H1 (cell line): ENCODE measurements around the gene CTNNBL1. TPM values are rescaled to one million over a fixed set of nuclear protein-coding genes. Genes with fewer than 3 reads are reported as not detected.

Experiments
- CTCF ChIA-PET: fragments of 300-600 bp; sonication (Branson Sonifier 250); formaldehyde crosslinking; loops from one replicate; lab custom pipeline; 2021; ENCODE audit not compliant: partially characterized antibody; lab: Charles Lee
- POLR2A ChIA-PET: fragments of 300-600 bp; sonication (Branson Sonifier 250); formaldehyde crosslinking; loops from one replicate; lab custom pipeline; 2021; ENCODE audit warnings: inconsistent platforms; ENCODE audit not compliant: partially characterized antibody; lab: Charles Lee
- DNase-seq, 2 experiments: peaks; one replicate each; pipeline versions ENCODE4 v3.0.0 to v3.0.0-alpha.2; 2010 to 2022; ENCODE audit warnings: low spot score in 2 of 2, low read depth in 1 of 2, mixed read lengths in 1 of 2
- FAIRE-seq: peaks from 2 replicates; lab custom pipeline; 2011; peaks lifted over from hg19 to GRCh38; lab: Jason Lieb, UNC
- H2AFZ ChIP-seq: 2 replicates; pipeline ENCODE4 v1.8.1; 2012; ENCODE audit warnings: low read length, inconsistent platforms
- H2AK5ac ChIP-seq: 2 replicates; pipeline ENCODE4 v1.6.1; 2013; ENCODE audit warnings: low read depth, low read length
- H2BK120ac ChIP-seq: replicated peaks from 2 replicates; pipeline ENCODE3; 2013; ENCODE audit warnings: low read depth, low read length, inconsistent platforms
- H2BK12ac ChIP-seq: 2 replicates; pipeline ENCODE4 v1.6.1; 2013; ENCODE audit warnings: low read depth, low read length
- H2BK15ac ChIP-seq: 2 replicates; pipeline ENCODE4 v1.6.1; 2013; ENCODE audit warnings: low read length
- H2BK20ac ChIP-seq: 2 replicates; pipeline ENCODE4 v1.6.1; 2013; ENCODE audit warnings: low read length
- H2BK5ac ChIP-seq: 2 replicates; pipeline ENCODE4 v1.6.1; 2013; ENCODE audit warnings: low read depth, low read length
- H3K14ac ChIP-seq: 2 replicates; pipeline ENCODE4 v1.6.1; 2013; ENCODE audit warnings: inconsistent platforms; ENCODE audit not compliant: insufficient read length
- H3K18ac ChIP-seq: 2 replicates; pipeline ENCODE4 v1.6.1; 2013; ENCODE audit warnings: low read length; ENCODE audit errors: extremely low read depth
- H3K23ac ChIP-seq: 2 replicates; pipeline ENCODE4 v1.6.1; 2013; ENCODE audit warnings: inconsistent platforms; ENCODE audit not compliant: insufficient read length
- H3K23me2 ChIP-seq: 2 replicates; pipeline ENCODE4 v1.6.1; 2013; ENCODE audit warnings: low read depth, low read length
- H3K27ac ChIP-seq: 2 replicates; pipeline ENCODE4 v1.6.1; 2011; ENCODE audit warnings: low read depth, low read length, inconsistent platforms
- H3K27me3 ChIP-seq, 4 experiments: replicated peaks in 1 of 4; 1 replicate in 1 of 4; 2 replicates in 3 of 4; pipeline versions ENCODE4 v1.6.1 to v1.8.1; 2011 to 2013; ENCODE audit warnings: low read length in 3 of 4, mild to moderate bottlenecking in 3 of 4, inconsistent platforms in 2 of 4, mixed read lengths in 2 of 4, moderate library complexity in 1 of 4; ENCODE audit not compliant: control insufficient read depth in 3 of 4, insufficient read depth in 3 of 4; ENCODE audit errors: extremely low read depth in 1 of 4
- H3K36me3 ChIP-seq, 4 experiments: 2 replicates each; pipeline versions ENCODE4 v1.6.1 to v1.8.1; 2011 to 2013; ENCODE audit warnings: mild to moderate bottlenecking in 4 of 4, low read length in 3 of 4, moderate library complexity in 2 of 4, control low read depth in 1 of 4, inconsistent platforms in 1 of 4; ENCODE audit not compliant: insufficient read depth in 4 of 4, control insufficient read depth in 2 of 4
- H3K4ac ChIP-seq: replicated peaks from 2 replicates; pipeline ENCODE3; 2013; ENCODE audit warnings: low read length, low read depth, mixed read lengths, inconsistent platforms; ENCODE audit not compliant: insufficient read length
- H3K4me1 ChIP-seq, 4 experiments: replicated peaks in 1 of 4; 1 replicate in 1 of 4; 2 replicates in 3 of 4; pipeline versions ENCODE4 v1.6.1 to v1.8.1; 2011 to 2013; ENCODE audit warnings: low read length in 3 of 4, inconsistent platforms in 2 of 4, mixed read lengths in 1 of 4; ENCODE audit not compliant: insufficient read depth in 4 of 4, control insufficient read depth in 3 of 4
- H3K4me2 ChIP-seq, 2 experiments: 2 replicates each; pipeline versions ENCODE4 v1.6.1 to v1.8.1; 2011 to 2013; ENCODE audit warnings: low read depth in 2 of 2, low read length in 2 of 2, control low read depth in 1 of 2, inconsistent platforms in 1 of 2, mild to moderate bottlenecking in 1 of 2; ENCODE audit not compliant: insufficient read depth in 1 of 2
- H3K4me3 ChIP-seq, 4 experiments: fragments of 200-600, 300-600 bp in 1 of 4; sonication (generic), shearing (Covaris generic), sonication (Bioruptor Twin) in 1 of 4; 2 replicates each; pipeline versions ENCODE4 v1.5.1 to v1.8.1; 2011 to 2016; ENCODE audit warnings: low read length in 4 of 4, low read depth in 3 of 4, control low read depth in 2 of 4, inconsistent platforms in 2 of 4, mild to moderate bottlenecking in 2 of 4, mixed read lengths in 1 of 4, moderate library complexity in 1 of 4; ENCODE audit not compliant: insufficient read depth in 2 of 4; ENCODE audit errors: extremely low read depth in 1 of 4
- H3K56ac ChIP-seq: replicated peaks from 2 replicates; pipeline ENCODE3; 2013; ENCODE audit warnings: low read depth, mild to moderate bottlenecking, mixed read lengths, low read length, inconsistent platforms; ENCODE audit not compliant: insufficient read length
- H3K79me1 ChIP-seq: 2 replicates; pipeline ENCODE4 v1.6.1; 2013; ENCODE audit warnings: low read depth, low read length, control low read depth
- H3K79me2 ChIP-seq, 2 experiments: 2 replicates each; pipeline versions ENCODE4 v1.6.1 to v1.8.1; 2012 to 2013; ENCODE audit warnings: low read length in 2 of 2, mild to moderate bottlenecking in 2 of 2, inconsistent platforms in 1 of 2; ENCODE audit not compliant: insufficient read depth in 2 of 2, control insufficient read depth in 1 of 2
- H3K9ac ChIP-seq, 4 experiments: replicated peaks in 1 of 4; 1 replicate in 1 of 4; 2 replicates in 3 of 4; pipeline versions ENCODE4 v1.6.1 to v1.8.1; 2011 to 2013; ENCODE audit warnings: low read depth in 3 of 4, low read length in 3 of 4, control low read depth in 2 of 4, mild to moderate bottlenecking in 2 of 4, moderate library complexity in 2 of 4, inconsistent platforms in 1 of 4; ENCODE audit errors: extremely low read depth in 1 of 4
- H3K9me3 ChIP-seq, 2 experiments: 2 replicates each; pipeline versions ENCODE4 v1.6.1 to v1.8.1; 2012 to 2013; ENCODE audit warnings: mild to moderate bottlenecking in 2 of 2, moderate library complexity in 2 of 2, control low read depth in 1 of 2, inconsistent platforms in 1 of 2, low read depth in 1 of 2, low read length in 1 of 2, mixed read lengths in 1 of 2; ENCODE audit not compliant: insufficient read depth in 2 of 2
- H4K20me1 ChIP-seq, 2 experiments: replicated peaks in 1 of 2; 2 replicates each; pipeline versions ENCODE3 to v1.8.1; 2011 to 2013; ENCODE audit warnings: inconsistent platforms in 2 of 2, low read length in 2 of 2, mild to moderate bottlenecking in 1 of 2; ENCODE audit not compliant: insufficient read depth in 2 of 2, control insufficient read depth in 1 of 2
- H4K5ac ChIP-seq: 2 replicates; pipeline ENCODE4 v1.6.1; 2013; ENCODE audit warnings: low read length, low read depth, mixed read lengths, inconsistent platforms; ENCODE audit not compliant: insufficient read length
- H4K8ac ChIP-seq: 2 replicates; pipeline ENCODE4 v1.8.0; 2013; ENCODE audit warnings: mild to moderate bottlenecking, moderate library complexity, low read length, inconsistent platforms; ENCODE audit not compliant: insufficient read depth; ENCODE audit errors: extremely low read depth
- H4K91ac ChIP-seq: replicated peaks from 2 replicates; pipeline ENCODE3; 2013; ENCODE audit warnings: low read length, mixed read lengths, inconsistent platforms; ENCODE audit not compliant: insufficient read length
- BCL11A ChIP-seq, 2 experiments: IDR thresholded peaks; one replicate each; pipeline ENCODE4 v1.6.1; 2011; ENCODE audit warnings: low read depth in 2 of 2, low read length in 2 of 2, mild to moderate bottlenecking in 2 of 2
- KDM1A ChIP-seq: fragments of 200-600, 300-600 bp; sonication (generic); IDR thresholded peaks from 2 replicates; pipeline ENCODE4 v1.7.1; 2016; ENCODE audit warnings: mild to moderate bottlenecking, low read length, borderline replicate concordance
- NANOG ChIP-seq: IDR thresholded peaks from 2 replicates; pipeline ENCODE4 v1.6.1; 2011; ENCODE audit warnings: low read length, low read depth, mild to moderate bottlenecking, inconsistent platforms; ENCODE audit not compliant: insufficient read depth, poor library complexity, severe bottlenecking
- NRF1 ChIP-seq: IDR thresholded peaks from 2 replicates; pipeline ENCODE4 v1.6.1; 2011; ENCODE audit warnings: mild to moderate bottlenecking, low read depth, low read length, improper control_type of control experiment
- SAP30 ChIP-seq: fragments of 300-600 bp; sonication (generic); IDR thresholded peaks from 2 replicates; pipeline ENCODE4 v1.7.1; 2012; ENCODE audit warnings: low read length, moderate library complexity, mild to moderate bottlenecking, inconsistent platforms; ENCODE audit not compliant: insufficient read depth, insufficient replicate concordance
- WGBS, 2 experiments: shearing (Covaris generic) in 1 of 2; methylation state at CpG; one replicate each; pipeline versions ENCODE4 v1.1.6 to v1.1.7; 2013 to 2015; ENCODE audit warnings: low lambda C conversion rate in 2 of 2, mixed read lengths in 2 of 2, inconsistent platforms in 1 of 2, low coverage in 1 of 2, missing lambda C conversion rate in 1 of 2; ENCODE audit not compliant: insufficient replicate concordance in 2 of 2, insufficient coverage in 1 of 2, insufficient read length in 1 of 2; ENCODE audit errors: extremely low coverage in 1 of 2, missing lambda C conversion rate in 1 of 2; 5-methylcytosine and 5-hydroxymethylcytosine counted together
- polyA plus RNA-seq, 7 experiments: library from polyadenylated mRNA; depleted of rRNA in 3 of 7; stranded (reverse) in 5 of 7; unstranded in 2 of 7; fragments of >200 nt in 5 of 7; fragments of 200-250 nt in 2 of 7; gene quantifications; 1 replicate in 5 of 7; 2 replicates in 1 of 7; 4 replicates in 1 of 7; pipeline versions ENCODE4 v1.2.1 to v1.2.3, GENCODE V29; 2011 to 2013; ENCODE audit warnings: missing spikeins in 2 of 7, mixed read lengths in 2 of 7
- total RNA-seq: library from RNA; stranded (reverse); fragmentation: NEBNext Ultra II Directional; extraction: Animal tissue kit (Norgen Biotek cat#: 25700); gene quantifications from 2 replicates; pipeline ENCODE4 v1.2.1, GENCODE V29; 2021

Gene CTNNBL1
- total and polyA plus RNA-seq, 2 of the 8 experiments (the other 6 are each of a cell fraction or from before 2014, with no cell fraction given): 19.6 to 81.6 TPM

DNA sequence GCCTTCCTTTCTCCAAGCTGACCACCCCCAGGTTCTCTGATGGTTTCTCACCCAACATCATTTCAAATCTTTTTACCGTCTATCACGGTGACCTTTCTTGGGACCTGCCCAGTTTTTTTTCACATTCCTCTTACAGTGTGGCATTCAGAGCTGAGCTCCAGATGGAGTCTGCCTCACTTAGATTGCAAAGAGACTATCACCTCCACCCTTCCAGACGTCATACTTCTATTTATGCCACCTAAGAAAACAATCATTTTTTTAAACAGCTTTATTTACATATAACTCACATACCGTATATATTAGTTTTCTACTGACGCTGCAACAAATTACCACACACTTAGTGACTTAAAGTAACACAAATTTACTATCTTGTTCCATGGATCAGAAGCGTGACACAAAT is 32.3 kb upstream of the CTNNBL1 start:
- TF ChIP-seq NRF1 (no peak), BCL11A (IDR thresholded peaks at IDR 0.05; ENCODE audit: low read depth in 2 of 2, low read length in 2 of 2) (no peak), NANOG (no peak), SAP30 (no peak), KDM1A (no peak)
- Histone ChIP-seq H3K4ac (no peak overlapping the region), H3K79me1 (no peaks in the 10 kb centered on the region), H3K4me2 (no peak overlapping the region), H3K56ac (no peak overlapping the region), H4K5ac (no peak overlapping the region), H4K91ac (no peak overlapping the region), H3K18ac (no peak overlapping the region), H2BK20ac (no peak overlapping the region), H3K4me3 (no peak overlapping the region), H3K27ac (no peak overlapping the region), H3K9me3 (no peaks in the 10 kb centered on the region; a peak in 1 of 4 replicates), H3K14ac (no peak overlapping the region), H2AK5ac (no peak overlapping the region), H3K4me1 (no peaks in the 10 kb centered on the region), H3K9ac (no peak overlapping the region; a peak in 1 of 7 replicates), H3K36me3 (no peaks in the 10 kb centered on the region), H3K23me2 (no peaks in the 10 kb centered on the region), H2BK12ac (no peak overlapping the region), H4K8ac (no peak overlapping the region), H2BK15ac (no peak overlapping the region), H3K79me2 (no peaks in the 10 kb centered on the region), H2BK120ac (no peak overlapping the region), H4K20me1 (no peaks in the 10 kb centered on the region), H3K23ac (no peak overlapping the region), H2AFZ (no peak overlapping the region), H2BK5ac (no peak overlapping the region), H3K27me3 (no peaks in the 10 kb centered on the region; a peak in 1 of 7 replicates)
- ChIA-PET POLR2A (no interaction called here), CTCF (interaction anchor here (0.8 to 2.1 kb wide), 8 partner anchors 9 to 237 kb away, joined by 3 to 13 read pairs (median 4); no protein-coding TSS in a partner anchor)
- DNase-seq (no peak), FAIRE-seq (no peak)
- 92% methylated on average over 6 of the region's 6 CpGs; no CpG with 5 or more reads in 1 of the 2 experiments for WGBS, 2 experiments
